ENCODE results near the gene TBX1. TPM values are rescaled to one million over a fixed set of nuclear protein-coding genes. Genes with fewer than 3 reads are reported as not detected.

The TBX1 gene
- total RNA-seq, 1 donor from 2014 or later, result 73.2 TPM

GRCh38 chr22:19753996-19754700, 6.4 kb upstream of the TBX1 start:
- DNase-seq, result no peak

DNA sequence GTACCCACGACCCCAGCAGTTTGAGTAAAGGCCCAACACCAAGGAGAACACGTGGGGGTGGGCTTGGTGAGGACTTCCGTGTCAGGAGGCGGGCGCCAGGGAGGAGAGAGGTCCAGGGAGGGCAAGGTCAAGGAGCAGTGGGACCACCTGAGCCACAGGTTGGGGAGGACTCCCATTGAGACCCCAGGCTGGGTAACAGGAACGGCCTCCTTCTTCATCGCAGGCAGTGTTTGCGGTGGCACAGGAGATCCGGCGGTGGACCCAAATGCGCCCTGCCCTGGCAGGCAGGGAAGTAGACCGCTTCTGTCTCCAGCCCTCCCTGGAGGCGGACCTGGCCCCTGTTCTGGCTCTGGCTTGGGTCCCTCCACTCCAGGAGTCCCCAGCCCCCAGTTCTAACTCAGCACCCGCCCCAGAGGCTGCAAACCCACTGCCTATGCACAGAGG, 5.9 kb upstream of the TBX1 start:
- DNase-seq, result no peak

DNA sequence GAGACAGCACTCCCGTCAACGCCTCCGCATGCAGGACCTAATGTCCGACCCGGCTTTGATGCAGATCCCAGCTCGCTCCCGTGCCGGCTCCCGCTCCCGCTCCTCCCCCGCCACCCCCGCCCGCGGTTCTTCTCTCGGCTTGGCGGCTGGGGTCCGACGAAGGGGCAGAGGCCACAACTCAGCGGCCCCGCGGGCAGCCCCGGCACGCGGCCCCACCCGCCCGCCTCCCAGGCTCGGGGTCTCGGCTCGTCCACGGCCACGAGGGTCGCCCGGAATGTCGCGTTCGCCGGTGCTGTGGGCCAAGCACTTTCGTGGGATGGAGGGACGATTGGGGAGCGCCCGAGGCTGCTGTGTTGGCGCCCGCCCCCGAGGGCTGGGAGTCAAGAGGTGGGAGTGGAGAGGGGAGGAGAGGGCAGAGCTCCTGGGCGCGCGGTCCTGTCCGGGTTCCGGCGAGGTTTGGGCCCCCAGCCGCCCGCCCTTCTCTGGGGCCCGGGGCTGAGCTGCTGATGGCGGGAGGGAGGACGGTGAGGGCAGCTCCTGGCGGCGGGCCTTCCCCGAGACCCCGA, 5.3 kb upstream of the TBX1 start:
- no peak for DNase-seq

DNA sequence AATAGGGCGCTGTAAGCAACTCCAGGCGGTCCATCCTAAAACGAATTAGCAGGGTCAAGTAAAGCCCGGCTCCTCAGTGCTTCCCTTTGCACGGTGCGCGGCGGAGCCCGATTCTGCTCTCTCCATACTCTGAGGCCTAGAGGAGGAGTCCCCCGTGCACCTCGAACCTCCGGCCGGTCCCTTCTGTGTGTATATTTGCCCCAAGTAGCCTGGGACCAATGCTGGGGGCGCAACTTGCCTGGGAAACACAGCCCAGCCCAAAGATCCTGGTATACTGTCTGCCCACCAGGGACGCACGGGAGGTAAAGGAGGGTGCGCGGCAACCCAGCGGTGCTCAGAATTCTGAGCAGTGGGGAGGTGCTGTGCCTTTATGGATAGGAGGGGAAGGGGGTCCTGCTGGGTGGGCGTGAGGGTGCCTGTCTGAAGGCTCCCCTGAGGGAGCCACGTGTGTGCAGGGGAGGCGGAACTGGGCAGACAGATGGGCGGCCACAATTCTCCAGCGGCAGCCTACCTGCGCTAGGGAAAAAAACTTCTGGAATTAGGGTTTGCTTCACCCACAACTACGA, 4.8 kb upstream of the TBX1 start:
- DNase-seq, result no peak

- DNase-seq, result peak; percentile 67
Observed at GRCh38 chr22:19756288-19757128, 4.1 kb upstream of the TBX1 start.

GRCh38 chr22:19757140-19757984, 3.2 kb upstream of the TBX1 start:
- DNase-seq, result no peak

DNA sequence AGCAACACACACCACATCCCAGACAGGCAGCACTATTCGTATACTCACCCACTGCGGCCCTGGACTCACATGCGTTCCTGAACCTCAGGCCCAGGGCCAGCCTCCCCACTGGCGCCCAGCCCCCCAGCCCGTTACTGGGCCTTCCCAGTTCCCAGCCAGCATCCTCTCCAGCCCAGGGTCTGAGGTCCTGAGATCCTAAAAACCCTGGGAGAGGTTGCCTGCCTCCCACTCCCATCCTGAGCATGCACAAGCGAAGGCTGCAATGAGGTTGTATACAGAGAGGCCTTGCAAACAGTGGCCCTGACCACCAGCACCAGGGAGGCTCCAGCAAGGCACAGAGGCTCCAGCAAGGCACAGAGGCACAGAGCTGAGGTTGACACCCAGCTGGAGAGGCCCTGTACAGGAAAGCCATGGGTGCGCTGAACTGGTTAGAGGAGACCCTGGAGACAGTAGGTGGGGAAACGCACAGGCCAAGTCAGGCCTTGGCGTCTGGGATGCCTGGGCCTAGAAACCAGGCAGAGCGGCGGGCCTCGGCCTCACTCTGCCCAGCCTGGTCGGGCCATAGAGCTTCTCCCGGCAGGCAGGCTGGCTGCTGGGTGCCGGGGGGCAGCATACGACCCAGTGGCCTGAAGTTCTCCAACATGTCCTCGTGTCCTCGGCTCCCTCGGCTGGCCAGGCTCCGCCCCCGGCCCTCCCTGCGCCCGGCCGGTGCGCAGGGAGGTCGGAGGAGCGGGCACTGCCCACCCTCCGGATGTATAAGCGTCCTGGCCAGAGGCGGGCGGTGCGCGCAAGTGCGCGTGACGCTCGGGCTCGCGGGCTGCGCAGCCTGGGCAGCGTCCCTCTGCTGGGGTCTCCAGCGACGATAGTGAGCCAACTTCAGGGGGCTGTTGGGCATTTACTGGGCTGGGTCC, 2.3 kb upstream of the TBX1 start:
- peak; percentile 45 for DNase-seq

GRCh38 chr22:19758896-19759426, 1.6 kb upstream of the TBX1 start:
- DNase-seq, result peak; percentile 23

DNA sequence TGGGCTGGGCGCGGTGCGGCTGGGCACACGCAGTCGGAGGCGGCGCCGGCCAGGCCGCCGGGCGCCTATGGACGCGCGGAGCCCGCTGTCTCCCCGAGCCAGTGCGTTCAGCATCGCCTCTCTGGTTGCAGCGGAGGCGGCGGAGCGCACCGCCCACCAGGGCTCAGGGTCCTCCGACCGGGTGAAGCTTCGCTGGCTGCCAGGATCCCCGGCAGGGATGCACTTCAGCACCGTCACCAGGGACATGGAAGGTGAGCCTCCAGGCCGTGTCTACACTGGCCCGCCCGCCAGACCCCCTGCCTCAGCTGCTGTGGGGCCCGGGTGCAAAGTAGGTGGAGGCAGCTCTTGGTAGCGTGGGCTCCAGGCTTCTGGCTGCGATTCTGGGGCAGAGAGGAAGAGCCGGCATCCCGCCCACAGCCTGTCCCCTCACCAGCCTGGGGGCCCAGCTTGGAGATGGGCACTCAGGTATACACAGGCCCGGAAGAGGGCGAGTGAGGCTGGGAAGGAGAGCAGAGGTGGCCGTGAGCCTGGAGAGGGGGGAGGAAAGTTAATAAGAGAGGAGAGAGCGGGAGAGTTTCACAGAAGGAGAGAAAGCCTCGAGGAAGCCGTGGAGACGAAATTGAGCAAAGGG, 1.0 kb upstream of the TBX1 start:
- peak; percentile 60 for DNase-seq

- peak; percentile 31 for DNase-seq
Observed at GRCh38 chr22:19760951-19761724, 560 bp downstream of the TBX1 start.

GRCh38 chr22:19761725-19762567, 1.4 kb downstream of the TBX1 start:
- DNase-seq, result peak; percentile 61

DNA sequence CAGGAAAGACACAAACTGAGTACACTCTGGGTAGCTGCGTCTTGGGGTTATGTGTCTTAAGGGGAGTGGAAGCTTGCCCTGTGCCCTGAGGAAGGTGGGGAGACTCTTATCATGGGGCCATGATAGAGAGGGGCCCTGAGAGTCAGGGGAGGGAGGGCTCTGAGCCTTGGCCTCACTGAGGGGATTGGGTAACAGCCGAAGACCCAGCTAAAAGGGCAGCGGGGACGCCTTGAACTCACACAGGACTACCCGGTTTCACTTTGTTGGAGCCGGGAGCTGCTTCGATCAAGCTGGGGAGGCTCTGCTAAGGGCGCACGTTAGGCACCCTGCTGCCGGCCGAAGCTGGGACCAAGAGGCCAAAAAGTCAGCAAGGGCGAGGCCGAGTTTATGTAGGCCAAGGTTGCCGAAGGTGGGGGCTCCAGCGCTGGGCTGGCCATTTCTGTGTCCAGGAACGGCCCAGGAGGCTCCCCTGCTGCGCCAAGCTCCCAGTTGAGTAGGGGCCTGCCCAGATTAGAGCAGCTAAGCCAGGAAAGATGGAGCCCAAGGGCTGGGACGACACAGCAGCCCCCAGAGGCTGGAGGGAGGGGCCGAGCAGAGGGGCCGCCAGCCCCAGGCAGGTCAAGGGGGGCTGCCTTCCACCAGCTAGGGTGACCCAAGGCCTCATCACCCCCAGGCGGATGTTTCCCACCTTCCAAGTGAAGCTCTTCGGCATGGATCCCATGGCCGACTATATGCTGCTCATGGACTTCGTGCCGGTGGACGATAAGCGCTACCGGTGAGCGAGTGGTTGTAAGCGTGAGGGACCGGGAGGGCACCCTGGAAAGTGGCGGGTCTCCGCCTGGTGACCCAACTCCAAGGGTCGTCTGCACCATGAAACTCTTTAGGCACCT, 2.2 kb downstream of the TBX1 start:
- peak; percentile 58 for DNase-seq

GRCh38 chr22:19763458-19764298, 3.1 kb downstream of the TBX1 start:
- DNase-seq, result no peak

GRCh38 chr22:19764299-19764593, 3.7 kb downstream of the TBX1 start:
- no peak for DNase-seq

- DNase-seq, result no peak
Observed at GRCh38 chr22:19764636-19765476, 4.3 kb downstream of the TBX1 start.
